ENCODE results near the gene TRAF7.

Gene TRAF7

DNA sequence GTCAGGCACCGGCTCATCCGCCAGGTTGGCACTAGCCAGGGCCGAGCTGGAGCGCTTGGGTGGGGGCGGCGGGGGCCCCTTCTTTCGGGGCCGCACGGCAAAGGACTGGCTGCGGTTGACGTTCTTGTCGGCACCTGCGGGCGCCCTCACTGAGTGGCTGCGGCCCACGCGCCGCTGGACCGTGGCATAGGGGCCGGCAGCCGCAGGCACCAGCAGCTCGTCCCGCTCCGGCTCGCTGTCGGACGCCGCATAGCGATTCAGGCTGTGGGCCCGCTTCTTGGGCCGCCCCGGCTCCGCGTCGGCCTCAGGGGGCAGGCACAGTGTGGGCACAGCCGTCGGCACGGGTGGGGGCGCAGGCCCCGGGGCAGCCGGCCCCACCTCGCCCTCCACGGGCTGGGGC lies 24.9 kb downstream of the TRAF7 start:
- Histone ChIP-seq H3K36me3 (ENCODE audit: control insufficient read depth, low read length) (peaks cover 35% of the 10 kb centered on the region), H3F3A (ENCODE audit: control insufficient read depth, insufficient read depth) (no peaks in the 10 kb centered on the region), H3K4me3 (ENCODE audit: low read length) (no peak overlapping the region), H3K27me3 (ENCODE audit: control insufficient read depth, low read length) (no peaks in the 10 kb centered on the region), H3K4me1 (ENCODE audit: control insufficient read depth, low read length) (0 out of 2 replicates have a peak, but pooled peaks cover 2% of the 10 kb centered on the region), H3K79me2 (ENCODE audit: control insufficient read depth, low read length) (no peaks in the 10 kb centered on the region), H3K4me2 (ENCODE audit: low read length) (no peak overlapping the region), H3K9me3 (ENCODE audit: control insufficient read depth, insufficient read depth, low read length) (no peaks in the 10 kb centered on the region), H3K27ac (ENCODE audit: low read depth, low read length) (no peak overlapping the region), H3K9me2 (replicated peaks; ENCODE audit: control insufficient read depth, low read length) (no peaks in the 10 kb centered on the region), H4K20me1 (ENCODE audit: control insufficient read depth, insufficient read depth, low read depth, low read length) (no peaks in the 10 kb centered on the region)
- no peak for TF ChIP-seq EZH2phosphoT487 (IDR thresholded peaks at IDR 0.05; ENCODE audit: borderline replicate concordance, low read length)
- TF ChIP-seq, protein P1, sequence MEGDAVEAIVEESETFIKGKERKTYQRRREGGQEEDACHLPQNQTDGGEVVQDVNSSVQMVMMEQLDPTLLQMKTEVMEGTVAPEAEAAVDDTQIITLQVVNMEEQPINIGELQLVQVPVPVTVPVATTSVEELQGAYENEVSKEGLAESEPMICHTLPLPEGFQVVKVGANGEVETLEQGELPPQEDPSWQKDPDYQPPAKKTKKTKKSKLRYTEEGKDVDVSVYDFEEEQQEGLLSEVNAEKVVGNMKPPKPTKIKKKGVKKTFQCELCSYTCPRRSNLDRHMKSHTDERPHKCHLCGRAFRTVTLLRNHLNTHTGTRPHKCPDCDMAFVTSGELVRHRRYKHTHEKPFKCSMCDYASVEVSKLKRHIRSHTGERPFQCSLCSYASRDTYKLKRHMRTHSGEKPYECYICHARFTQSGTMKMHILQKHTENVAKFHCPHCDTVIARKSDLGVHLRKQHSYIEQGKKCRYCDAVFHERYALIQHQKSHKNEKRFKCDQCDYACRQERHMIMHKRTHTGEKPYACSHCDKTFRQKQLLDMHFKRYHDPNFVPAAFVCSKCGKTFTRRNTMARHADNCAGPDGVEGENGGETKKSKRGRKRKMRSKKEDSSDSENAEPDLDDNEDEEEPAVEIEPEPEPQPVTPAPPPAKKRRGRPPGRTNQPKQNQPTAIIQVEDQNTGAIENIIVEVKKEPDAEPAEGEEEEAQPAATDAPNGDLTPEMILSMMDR (IDR thresholded peaks at IDR 0.05; ENCODE audit: low read depth, low read length, poor library complexity, severe bottlenecking) = no peak

DNA sequence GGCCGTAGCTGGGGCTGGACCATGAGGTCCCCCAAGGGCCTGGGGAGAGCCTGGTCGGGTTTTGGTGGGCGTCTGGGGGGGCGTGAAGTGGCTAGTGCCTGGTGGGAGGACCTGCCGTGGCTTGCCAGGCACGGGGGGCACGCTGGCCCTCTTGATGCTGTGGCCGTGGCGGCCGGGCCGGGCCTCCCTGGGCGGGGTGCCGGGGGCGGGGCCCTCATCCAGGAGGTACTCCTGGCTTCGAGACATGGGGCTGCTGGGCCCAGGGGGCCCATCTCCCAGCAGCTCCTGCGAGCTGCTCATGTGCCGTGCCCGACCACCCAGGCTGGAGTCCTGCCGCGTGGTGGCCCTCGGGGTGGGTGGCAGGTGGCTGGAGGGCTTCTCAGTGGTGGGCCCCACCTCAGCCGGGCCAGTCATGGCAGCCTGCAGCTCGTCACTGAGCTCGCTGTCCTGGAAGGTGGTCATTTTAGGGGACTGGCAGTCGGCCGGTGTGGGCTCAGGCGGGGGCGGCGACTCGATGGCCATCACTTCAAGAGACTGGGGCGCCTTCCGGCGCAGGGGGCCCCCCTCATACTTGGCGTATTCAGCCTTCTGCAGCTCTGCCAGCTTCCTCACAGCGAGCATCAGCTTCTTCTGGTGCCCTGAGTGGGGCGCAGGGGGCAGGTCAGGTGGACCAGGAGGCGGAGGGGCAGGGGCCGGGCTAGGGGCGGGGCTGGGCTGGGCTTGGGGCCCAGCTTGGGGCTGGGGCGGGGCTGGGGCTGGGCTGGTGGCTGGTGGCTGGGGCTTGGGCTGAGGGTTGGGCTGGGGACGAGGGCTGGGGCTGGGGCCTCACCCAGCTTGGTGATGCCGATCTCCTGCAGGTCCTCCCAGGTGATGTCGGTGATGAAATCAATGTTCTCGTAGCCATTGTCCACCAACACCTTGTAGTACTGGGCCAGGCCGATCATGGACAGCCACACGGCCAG lies 25.7 kb downstream of the TRAF7 start:
- Histone ChIP-seq H3K27ac (ENCODE audit: low read depth, low read length) (no peak overlapping the region), H4K20me1 (ENCODE audit: control insufficient read depth, insufficient read depth, low read depth, low read length) (no peaks in the 10 kb centered on the region), H3F3A (ENCODE audit: control insufficient read depth, insufficient read depth) (no peaks in the 10 kb centered on the region), H3K4me3 (ENCODE audit: low read length) (no peak overlapping the region), H3K4me1 (ENCODE audit: control insufficient read depth, low read length) (0 out of 2 replicates have a peak, but pooled peaks cover 2% of the 10 kb centered on the region), H3K79me2 (ENCODE audit: control insufficient read depth, low read length) (no peaks in the 10 kb centered on the region), H3K36me3 (ENCODE audit: control insufficient read depth, low read length) (peaks cover 27% of the 10 kb centered on the region), H3K27me3 (ENCODE audit: control insufficient read depth, low read length) (no peaks in the 10 kb centered on the region), H3K4me2 (ENCODE audit: low read length) (no peak overlapping the region), H3K9me2 (replicated peaks; ENCODE audit: control insufficient read depth, low read length) (no peaks in the 10 kb centered on the region), H3K9me3 (ENCODE audit: control insufficient read depth, insufficient read depth, low read length) (no peaks in the 10 kb centered on the region)
- TF ChIP-seq, protein P1 (IDR thresholded peaks at IDR 0.05; ENCODE audit: low read depth, low read length, poor library complexity, severe bottlenecking) = no peak
- TF ChIP-seq EZH2phosphoT487 (IDR thresholded peaks at IDR 0.05; ENCODE audit: borderline replicate concordance, low read length) = no peak

- Histone ChIP-seq H3K27ac (ENCODE audit: low read depth, low read length) (no peak overlapping the region), H3K27me3 (ENCODE audit: control insufficient read depth, low read length) (no peaks in the 10 kb centered on the region), H3K9me3 (ENCODE audit: control insufficient read depth, insufficient read depth, low read length) (no peaks in the 10 kb centered on the region), H3K36me3 (ENCODE audit: control insufficient read depth, low read length) (peaks cover 22% of the 10 kb centered on the region), H3K4me2 (ENCODE audit: low read length) (no peak overlapping the region), H3K9me2 (replicated peaks; ENCODE audit: control insufficient read depth, low read length) (no peaks in the 10 kb centered on the region), H3K4me1 (ENCODE audit: control insufficient read depth, low read length) (0 out of 2 replicates have a peak, but pooled peaks cover 2% of the 10 kb centered on the region), H3K4me3 (ENCODE audit: low read length) (no peak overlapping the region), H3K79me2 (ENCODE audit: control insufficient read depth, low read length) (no peaks in the 10 kb centered on the region), H3F3A (ENCODE audit: control insufficient read depth, insufficient read depth) (no peaks in the 10 kb centered on the region), H4K20me1 (ENCODE audit: control insufficient read depth, insufficient read depth, low read depth, low read length) (no peaks in the 10 kb centered on the region)
- no peak for TF ChIP-seq EZH2phosphoT487 (IDR thresholded peaks at IDR 0.05; ENCODE audit: borderline replicate concordance, low read length)
- TF ChIP-seq, protein P1 (IDR thresholded peaks at IDR 0.05; ENCODE audit: low read depth, low read length, poor library complexity, severe bottlenecking) = no peak
Measured at GRCh38 chr16:2181952-2182351, 26.4 kb downstream of the TRAF7 start.
